T-helper 1 cell treated with Interleukin-12 subunit alpha and Interleukin-12 subunit beta and Interleukin-4 antibody, amounts not matched to agents 30 ng/mL and 1 ng/mL, for 36 hours (primary cell): ENCODE measurements around the gene IQCM. TPM values are rescaled to one million over a fixed set of nuclear protein-coding genes. Genes with fewer than 3 reads are reported as not detected.

Source experiments
- intact Hi-C: fragments of 100-400 bp; cut with micrococcal nuclease; formaldehyde crosslinking; loops from one replicate; pipeline ENCODE4 v1.15.1; 2024
- total RNA-seq: library from RNA; stranded (reverse); gene quantifications from 2 replicates; pipeline ENCODE4 v1.2.3, GENCODE V29; 2022

IQCM gene
- total RNA-seq, 1 donor from 2014 or later = not detected

DNA sequence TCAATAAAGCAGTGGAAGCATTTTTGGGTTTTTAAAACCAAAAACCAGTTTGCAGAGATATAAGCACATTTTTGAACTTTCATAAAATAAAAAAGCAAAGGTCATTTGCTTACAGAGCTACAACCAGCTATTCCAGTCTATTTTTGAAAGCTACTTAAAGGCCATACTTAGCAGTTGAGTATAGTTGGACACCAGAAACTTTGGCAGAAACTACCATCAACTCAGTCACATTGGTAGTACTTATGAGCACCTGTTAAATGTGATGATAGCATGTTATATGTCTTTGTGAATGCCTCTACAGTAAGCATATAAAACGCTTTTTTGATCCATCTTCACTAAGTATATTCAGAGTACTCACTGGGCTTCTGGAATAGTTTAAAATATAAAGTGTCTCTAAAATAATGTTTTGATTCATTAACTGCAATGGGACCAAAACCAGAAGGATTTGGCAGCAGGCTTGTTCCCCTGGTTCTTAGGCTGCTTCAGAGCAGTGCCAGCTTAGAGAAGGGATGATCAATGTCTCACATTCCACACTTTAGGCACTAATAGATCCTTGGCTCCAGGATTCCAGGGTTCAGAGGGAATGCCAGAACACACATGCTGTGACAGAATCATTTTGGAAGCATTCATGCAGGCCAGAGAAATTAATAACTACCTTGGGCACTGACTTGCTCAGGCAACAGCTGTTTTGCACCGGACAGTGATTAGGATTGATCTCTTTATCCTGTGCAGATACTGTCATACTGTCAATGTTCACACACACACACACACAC, 103.9 kb downstream of the IQCM start:
- intact Hi-C loops = no loop called here

DNA sequence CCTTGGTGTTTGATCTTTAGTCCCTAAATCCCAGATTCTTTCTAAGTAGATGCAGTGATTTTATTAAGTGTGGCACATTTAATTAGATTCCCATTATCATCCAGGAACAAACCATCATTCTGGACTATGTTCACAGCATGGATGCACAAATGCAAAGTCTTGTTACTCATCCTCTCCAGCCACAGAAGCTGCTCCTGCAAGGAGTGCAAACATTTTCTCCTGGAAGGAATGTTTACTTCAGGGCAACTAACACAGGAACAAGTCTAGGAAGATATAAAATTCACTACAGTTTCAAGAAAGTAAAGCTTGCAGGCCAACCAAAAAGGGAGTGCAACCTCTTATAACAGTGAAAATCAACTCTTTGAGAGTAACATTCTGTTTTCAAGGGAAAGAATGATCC, 106.0 kb downstream of the IQCM start:
- intact Hi-C loops = no loop called here

DNA sequence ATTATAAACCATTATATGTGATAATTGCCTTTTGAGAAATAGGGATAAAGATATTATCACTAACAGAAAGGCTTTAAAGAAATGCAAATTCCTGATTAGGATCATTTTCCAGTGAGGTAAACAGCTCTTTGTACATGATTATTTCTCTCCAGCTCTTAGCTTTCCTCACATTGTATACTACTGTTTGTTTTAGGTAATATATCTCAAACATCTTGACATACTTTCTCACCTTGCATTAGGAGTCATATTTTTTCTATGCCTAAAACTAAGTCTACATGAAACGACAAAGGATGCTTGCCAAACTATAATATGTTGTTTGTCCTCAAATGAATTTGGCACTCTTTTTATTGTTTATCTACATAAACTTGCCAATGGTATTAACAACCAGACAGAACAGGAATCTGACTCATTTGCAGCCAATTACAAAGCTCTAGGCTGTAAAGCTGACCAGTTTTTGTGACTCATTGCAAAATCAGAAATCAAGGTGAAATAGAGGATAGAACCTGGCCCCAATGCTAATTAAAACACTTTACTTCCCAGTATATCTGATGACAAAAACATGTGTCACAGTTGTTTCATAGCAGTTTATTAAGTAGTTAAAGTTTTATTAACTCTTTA, 107.0 kb downstream of the IQCM start:
- intact Hi-C loops = no loop called here

DNA sequence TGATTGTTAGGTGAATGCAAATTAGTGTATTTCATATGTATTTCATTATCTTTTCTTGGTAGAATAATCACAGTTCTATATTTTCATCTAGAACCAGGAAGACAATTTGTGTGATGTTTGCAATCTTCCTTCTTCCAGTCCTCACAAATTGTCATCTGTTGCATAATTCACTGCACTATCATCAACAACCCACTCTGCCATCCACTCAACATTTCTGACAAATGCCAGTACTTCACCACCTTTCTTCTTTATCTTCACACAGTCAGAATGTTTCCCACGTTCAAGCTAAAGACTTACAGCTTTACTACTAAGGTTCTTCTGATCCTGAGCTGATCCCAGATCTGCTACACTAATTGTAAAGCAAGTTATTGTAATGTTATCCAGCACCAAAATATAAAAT, 107.8 kb downstream of the IQCM start:
- intact Hi-C loops = no loop called here

DNA sequence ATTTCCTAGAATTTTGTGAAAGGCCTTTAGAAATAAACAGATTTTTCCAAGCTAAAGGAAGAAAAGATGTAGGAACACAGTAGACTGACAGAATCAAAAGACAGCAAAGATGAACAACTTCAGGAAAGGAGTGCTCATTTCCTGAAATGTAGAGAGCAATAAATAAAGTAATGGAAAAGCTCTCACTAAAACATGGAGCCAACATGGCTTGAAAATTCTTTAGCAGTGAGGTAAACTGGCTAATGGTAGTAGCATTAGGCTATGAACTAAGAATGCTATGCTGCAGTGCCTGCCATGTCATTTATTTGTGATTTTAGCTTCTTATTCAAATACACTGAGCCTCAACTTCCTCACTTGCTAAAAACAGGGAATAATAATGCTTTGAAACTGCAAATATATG, 108.7 kb downstream of the IQCM start:
- intact Hi-C loops = no loop called here

DNA sequence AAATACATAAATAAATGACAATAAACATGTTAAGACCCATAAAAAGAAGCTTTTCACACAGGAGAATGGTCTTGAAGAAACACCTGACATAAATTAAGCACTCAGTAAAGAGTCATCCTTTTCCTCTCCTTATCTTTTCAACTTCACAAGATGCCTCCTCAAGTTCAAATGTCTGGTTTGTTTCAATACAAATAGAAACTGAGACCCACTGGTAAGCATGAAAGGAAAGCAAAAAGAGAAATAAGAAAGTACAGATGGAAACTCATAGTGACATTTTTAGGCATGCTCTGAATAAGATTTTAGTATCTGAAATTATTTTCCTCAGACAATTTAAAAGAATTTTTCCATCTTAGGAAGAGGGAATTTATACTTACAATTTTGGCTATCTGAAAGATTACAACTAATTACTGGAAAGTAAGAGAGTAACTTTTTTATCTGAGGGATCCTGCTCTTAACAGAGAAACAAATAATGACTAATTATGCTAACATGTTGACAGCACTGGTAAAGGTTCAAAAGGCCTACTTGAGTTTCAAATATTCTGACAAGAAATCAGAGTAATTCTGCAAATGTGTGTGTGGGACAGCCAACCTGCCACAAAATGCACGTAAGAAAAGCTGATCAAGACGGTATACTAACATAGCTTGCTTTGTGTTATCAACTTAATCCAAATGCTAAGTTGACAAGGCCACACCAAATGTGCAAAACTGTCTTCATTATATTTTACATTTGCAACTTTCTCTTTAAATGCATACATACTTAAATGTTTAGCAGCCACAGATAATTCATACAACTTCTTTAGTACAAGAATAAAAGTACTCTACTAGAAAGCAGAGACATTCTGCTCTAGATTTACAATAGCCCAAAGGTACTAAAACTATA, 113.0 kb downstream of the IQCM start:
- intact Hi-C loops = no loop called here

DNA sequence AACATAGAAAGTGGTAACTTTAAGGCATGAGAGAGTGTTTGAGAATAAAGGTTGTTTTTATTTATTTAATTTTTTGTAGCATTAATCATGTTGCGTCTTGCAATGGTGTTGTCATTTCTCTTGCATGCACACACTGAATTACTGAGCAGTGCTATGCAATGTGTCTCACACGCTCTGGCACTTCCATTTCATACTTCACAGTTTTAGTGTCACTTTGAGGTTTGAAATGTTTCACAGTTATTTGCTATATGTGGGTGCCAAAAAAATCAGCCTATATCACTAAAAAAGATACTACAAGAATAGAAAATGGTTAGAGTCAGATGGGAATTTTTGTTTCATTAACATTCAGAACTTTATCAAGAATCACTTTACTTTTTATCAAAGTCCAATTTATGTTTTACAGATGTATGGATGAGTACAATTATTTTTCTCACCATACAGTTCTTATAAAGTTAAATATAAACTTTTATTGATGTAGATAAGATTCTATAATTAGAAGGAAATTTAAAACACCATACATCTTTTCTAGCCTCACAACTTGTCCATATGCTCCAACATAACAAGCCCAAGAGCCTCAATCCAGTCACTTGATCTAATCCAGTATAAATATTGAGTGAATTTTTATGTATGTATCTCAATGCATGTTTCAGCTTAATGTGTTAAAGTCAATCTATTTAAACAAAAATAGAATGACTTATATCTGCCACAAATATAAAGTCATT, 114.0 kb downstream of the IQCM start:
- intact Hi-C loops = no loop called here

DNA sequence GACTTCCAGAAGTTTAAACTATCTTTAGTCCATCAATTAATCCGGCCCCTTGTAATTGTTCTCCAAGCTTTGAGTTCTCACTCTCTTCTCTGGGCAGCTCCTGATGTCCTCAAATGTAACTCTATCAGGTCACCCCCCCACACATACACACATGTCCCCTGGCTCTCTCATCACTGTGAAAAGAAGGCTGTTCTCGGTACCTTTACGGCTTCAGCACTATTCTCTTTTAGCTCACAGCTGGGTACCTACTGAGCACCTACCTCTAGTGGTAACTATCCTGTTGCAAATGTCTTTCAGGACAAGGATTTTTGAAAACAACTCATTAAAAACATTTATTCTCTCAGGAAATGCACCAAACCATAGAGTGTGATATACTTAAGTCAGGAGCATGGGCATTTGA, 115.4 kb downstream of the IQCM start:
- intact Hi-C loops = no loop called here

DNA sequence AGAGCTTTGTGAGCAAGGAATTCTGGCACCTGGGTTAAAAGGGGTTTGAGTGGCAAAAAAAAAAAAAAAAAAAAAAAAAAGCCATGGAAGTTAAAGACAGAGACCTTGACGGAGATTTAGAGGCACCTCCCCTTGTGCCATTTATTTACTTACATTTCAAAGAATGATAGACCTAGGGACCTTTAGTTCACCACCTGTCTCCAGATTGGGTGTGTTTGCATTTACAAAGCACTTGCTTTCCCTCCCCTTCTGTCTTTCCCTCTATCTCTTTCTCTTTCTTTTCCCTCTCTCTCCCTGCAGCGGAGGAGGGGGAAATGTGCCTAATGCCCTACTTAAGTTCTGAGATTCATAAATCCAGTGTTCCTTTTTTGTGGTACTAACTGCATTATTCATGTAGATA, 116.0 kb downstream of the IQCM start:
- intact Hi-C loops = no loop called here

DNA sequence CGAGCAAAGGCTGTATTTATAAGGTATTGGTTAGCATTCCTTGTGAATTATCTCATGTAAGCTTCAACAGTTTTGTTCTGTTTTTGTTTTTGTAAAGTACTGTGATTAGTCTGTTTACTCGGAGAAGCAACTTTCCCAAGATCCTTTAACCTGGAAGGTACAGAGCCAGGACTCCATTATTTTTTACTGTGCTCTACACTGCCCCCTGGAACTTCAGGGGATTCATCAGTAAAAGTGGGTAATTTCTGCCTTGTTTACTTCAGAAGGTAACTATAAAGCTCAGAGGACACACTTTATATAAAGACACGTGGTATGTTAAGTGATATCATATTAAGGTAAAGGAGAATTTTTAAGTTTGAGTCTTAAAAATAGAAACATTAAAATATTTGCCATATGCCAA, 124.9 kb downstream of the IQCM start:
- intact Hi-C loops = no loop called here

DNA sequence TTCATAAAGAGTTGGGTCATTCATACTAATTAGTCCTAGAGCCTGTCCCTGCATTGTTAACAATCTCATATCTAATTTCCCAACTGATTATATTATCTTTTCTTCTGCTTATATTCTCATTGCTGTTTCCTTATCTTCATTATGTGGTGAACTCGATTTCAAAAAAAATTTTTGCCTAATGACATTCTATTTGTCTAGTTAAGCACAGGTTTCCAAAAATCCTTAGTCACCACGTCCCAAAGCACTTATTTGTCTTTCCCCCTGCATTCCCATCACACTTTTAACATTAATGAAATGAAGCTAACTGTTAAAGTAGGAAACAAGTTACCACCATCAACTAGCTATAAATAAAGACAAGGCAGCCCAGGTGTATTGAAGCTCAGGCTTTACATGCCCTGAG, 131.1 kb downstream of the IQCM start:
- intact Hi-C loops = no loop called here

DNA sequence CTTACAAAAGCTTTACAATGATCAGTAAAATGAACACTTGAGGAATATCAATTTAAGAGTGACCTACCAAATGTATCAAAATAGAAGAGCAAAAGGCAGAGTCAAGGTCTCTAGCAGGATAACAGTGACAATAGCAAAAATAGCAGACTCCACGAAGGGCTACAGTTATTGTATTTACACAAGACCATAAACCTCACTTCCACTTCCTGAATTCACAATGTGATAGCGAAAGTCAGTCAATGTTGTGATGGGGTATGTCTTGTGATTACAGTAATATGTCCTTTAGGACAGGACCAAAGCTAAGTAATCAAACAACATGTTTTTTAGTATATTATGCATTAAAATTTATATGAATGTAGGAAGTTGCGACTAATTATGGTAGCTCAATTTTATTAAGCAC, 139.6 kb downstream of the IQCM start:
- intact Hi-C loops = no loop called here

DNA sequence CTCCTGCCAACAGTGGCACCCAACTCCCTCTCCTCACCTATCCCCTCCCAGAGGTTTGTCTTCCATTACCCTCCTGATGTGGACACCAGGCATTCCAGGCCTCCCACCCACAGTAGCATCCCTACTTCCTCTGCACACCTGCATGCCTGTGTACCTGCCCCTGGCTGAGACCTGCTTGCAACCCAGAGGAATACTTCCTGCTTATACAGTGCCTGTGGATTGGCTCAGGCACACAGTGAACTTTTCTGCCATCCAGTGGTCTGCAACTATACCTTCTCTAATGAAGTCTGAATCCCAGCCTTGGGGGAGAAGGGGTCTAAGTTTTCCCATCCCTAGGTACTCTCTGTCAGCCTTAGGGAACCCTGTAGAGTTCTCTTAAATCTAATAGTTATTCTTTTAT, 169.9 kb downstream of the IQCM start:
- intact Hi-C loops = no loop called here

DNA sequence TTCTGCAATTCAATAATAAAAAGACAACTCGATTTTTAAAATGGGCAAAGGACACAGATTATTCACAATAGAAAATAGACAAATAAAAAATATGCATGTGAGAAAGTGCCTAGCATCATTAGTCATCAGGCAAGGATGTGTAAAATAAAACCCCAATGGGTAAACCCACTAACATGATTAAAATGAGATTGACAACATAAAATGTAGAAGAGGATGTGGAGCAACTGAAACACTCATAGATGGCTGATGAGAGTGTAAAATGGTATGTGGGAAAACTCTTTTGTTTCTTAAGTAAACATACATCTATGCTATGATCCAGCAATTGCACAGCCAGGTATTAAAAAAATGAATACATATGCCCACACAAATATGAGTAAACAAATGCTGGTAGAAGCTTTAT, 177.6 kb downstream of the IQCM start:
- intact Hi-C loops = no loop called here

DNA sequence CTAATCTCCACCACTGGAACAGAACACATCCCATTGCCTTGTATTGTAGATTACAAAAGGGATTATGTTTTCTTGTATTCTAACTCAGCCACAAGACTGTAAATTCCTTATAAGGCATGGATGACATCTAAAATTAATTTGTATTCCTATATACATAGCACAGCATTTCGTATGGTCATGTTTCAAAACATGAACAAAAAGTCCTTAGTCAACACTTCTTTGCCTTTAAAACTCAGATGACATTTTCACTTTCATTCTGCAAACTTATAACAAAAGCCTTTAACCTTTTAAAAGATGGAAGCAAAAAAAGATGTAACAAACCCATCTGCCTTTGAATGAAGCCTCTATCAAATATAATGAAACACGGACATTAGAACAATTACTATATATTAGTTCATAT, 181.3 kb downstream of the IQCM start:
- intact Hi-C loops = no loop called here

DNA sequence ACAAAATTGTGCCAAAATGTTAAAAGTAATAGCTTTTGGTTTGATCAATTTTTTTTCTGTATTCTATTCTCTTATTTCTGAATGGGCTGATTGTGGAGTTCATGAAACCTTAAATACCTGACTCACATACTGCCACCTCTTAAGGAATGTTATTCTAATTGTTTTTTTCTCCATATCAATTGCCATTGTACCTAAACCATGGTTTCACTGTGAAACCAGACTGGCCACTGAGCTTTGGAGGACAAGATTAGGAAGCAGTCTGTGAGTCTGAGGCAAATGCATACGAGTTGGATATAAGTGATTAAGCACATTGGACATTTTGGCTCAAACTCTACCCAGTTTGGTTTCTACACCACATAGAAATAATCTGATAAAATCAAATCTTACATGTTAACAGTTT, 184.0 kb downstream of the IQCM start:
- intact Hi-C loops = no loop called here

DNA sequence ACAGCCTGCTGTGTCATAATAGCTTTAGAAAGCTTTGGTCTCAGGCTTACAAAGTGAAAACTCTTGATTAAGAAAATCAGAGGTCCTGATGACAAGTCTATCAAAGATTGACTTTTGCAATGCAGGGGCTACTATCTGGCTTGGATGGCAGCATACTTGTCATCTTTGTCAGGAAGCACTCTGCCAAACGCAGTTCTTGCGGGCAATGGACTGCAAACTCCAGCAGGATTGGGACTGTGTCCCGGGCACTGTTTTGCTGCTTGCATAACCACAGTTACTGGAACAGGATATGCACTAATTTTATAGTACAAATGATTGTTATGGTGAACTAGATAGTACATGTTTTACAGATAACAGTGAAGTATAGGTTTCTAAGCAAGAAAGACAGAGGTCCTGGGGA, 185.6 kb downstream of the IQCM start:
- intact Hi-C loops = no loop called here

DNA sequence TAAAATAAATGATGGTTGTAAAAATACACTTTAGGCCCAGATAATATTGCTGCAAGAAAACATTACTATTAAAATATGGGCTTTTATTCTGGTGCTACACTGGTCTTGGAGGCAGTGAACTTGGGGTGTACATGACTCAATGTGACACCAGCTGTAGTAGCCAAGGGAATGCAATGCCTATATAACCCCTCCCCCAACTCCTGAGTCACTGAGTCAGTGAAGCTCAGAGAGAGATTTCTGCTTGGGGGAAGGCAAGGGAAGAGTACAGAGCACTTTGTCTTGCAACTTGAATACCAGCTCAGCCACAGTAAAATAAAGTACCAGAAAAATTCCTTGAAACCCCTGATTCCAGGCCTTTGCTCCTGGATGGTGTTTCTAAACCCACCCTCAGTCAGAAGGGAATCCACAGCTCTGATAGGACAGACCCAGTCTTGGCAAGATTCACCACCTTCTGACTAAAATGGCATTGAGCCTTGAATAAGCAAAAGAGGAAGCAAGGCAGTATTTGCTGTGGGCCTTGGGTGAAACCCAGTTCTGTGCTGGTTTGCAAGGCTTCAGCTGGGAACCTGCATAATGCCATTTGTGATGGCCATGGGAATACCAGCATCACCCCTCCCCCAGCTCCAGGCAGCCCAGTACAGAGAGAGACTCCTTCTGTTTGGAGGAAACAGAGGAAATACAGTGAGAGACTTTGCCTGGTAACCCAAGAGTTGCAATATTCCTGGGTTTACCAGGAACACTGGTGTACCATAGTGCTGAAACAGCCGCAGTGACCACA, 209.9 kb downstream of the IQCM start:
- intact Hi-C loops = no loop called here

DNA sequence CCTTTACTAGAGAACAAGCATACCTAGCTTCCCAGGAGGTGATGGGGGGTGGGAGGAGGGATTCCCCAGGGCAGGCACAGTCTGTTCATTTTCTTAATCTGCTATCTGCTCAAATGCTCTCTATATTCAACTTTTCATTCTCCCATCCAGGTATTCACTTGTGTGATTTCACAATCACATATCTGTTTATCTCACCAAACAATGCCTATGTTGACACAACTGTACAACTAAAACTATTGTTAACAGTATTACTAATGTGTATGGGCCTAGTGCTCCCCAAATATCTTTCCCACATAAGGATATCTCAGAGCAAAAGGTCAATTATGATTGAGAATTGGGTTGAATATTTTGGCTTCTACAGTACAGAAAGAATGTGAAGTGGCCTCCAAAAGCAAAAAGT, 210.8 kb downstream of the IQCM start:
- intact Hi-C loops = no loop called here

DNA sequence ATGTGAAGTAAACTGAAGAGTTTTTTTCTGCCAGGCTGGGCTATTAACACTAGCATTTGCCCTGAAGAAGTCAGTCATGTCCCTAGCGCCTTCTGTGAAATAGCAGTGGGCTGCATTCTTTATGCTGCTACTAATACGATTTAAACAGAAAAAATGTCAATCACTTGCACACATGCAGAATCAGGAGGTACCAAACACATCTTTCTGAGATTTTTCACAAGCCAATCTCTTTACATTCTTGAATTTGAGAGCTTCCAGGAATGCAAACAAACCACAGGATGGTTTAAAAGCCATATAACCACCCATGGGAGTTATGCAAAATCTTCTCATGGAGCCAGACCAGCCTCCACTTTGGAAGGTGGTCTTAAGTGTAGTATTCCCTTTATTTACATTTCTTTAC, 220.1 kb downstream of the IQCM start:
- intact Hi-C loops = no loop called here

DNA sequence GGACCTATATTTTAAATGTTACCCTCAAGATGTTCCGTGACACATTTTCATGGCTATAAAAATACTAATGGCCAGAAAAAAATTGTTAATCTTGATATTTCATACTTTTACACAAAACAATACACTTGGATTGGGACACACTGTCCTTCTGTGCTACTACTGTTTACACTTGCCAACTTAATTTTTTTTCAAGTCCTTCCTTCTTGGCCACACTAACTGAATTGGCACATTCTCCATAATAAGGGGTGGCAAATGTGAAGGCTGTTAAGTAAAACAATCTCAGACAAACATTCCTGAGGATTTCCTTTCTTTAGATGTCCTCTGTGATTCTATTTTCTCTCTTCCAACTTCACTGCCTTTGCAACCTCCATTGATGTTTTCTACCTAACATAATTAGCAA, 225.8 kb downstream of the IQCM start:
- intact Hi-C loops = no loop called here
